Spleen (tissue), 7 donors: ENCODE results near the gene DDRGK1.

Experiments used
- POLR2A ChIP-seq, 3 donors: fragments of 450-650 bp; IDR thresholded peaks; one replicate each; pipeline ENCODE4 v1.5.1; 2017; ENCODE audit warnings: antibody characterized with exemption in 3 of 3, mild to moderate bottlenecking in 1 of 3
- TF ChIP-seq, protein P1 (sequence below), 11 experiments: fragments of 200-600 bp in 7 of 11; fragments of 450-650 bp in 4 of 11; sonication (generic) in 4 of 11; IDR thresholded peaks in 8 of 11; conservative IDR thresholded peaks in 3 of 11; 1 replicate in 7 of 11; 2 replicates in 4 of 11; pipeline versions ENCODE4 v1.4.0 to v1.8.0; 2016 to 2021; ENCODE audit warnings: antibody characterized with exemption in 11 of 11, inconsistent platforms in 4 of 11, mild to moderate bottlenecking in 1 of 11
- donor health status: DM: no; HTN: no; CAD: no; lungs with moderate emphysema.
- donor health status: DM: no; HTN: no; CAD: no.
- donor health status: DM: no; HTN: no; CAD: no.

- TF ChIP-seq, protein P1, sequence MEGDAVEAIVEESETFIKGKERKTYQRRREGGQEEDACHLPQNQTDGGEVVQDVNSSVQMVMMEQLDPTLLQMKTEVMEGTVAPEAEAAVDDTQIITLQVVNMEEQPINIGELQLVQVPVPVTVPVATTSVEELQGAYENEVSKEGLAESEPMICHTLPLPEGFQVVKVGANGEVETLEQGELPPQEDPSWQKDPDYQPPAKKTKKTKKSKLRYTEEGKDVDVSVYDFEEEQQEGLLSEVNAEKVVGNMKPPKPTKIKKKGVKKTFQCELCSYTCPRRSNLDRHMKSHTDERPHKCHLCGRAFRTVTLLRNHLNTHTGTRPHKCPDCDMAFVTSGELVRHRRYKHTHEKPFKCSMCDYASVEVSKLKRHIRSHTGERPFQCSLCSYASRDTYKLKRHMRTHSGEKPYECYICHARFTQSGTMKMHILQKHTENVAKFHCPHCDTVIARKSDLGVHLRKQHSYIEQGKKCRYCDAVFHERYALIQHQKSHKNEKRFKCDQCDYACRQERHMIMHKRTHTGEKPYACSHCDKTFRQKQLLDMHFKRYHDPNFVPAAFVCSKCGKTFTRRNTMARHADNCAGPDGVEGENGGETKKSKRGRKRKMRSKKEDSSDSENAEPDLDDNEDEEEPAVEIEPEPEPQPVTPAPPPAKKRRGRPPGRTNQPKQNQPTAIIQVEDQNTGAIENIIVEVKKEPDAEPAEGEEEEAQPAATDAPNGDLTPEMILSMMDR (IDR thresholded peaks at IDR 0.05 in 8 of 11, conservative IDR thresholded peaks at IDR 0.05 in 3 of 11) = no peak
- TF ChIP-seq POLR2A (IDR thresholded peaks at IDR 0.05) = no peak
Measured at GRCh38 chr20:3167738-3168078, 36.8 kb downstream of the DDRGK1 start.
